ENCODE measurements around the gene CCDC40. TPM values are rescaled to one million over a fixed set of nuclear protein-coding genes. Genes with fewer than 3 reads are reported as not detected.

The CCDC40 gene
- total RNA-seq, 4 donors from 2014 or later: 6.7 to 17.3 (median 9.4) TPM

GRCh38 chr17:80061421-80061820, 25.0 kb downstream of the CCDC40 start:
- intact Hi-C loops (cut with DNase I): no loop called here

DNA sequence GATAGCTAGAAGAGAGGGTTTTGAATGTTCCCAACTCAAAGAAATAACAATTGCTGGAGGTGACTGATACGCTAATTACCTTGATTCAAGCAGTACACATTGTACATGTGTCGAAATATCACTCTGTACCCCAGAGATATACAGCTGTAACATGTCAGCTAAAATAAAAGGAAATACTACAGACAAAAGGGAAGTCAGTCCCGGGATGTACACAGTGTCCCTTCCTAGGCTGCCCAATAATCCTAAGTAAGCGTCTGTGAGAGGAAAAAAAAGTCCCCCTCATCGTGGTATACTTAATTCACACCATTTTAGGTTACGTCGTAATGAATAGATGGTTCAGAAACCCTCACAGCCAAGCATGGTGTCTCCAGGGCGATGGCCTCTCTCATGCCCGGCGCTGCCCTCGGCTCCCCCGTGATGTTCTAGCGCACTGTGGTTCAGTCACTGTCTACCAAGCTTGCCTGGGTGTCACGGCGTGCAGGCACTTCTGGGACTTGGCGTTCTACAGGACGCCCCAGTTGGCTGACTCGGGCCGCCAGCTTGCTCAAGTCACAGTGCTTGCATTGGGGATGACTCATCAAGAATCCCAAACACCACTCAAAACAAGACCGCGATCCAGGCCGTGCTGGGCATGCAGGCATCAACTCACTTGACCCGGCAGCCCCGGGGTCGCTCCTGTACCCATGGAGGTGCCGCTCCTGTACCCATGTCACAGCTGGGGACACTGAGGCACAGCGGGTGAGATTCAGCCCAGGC, 27.6 kb downstream of the CCDC40 start:
- Histone ChIP-seq H3K9me3 (no peaks in the 10 kb centered on the region), H3K36me3 (no peaks in the 10 kb centered on the region), H3K4me3 (replicated peaks in 1 of 3) (no peak overlapping the region), H3K27ac (no peak overlapping the region), H3K4me1 (peaks cover 0 to 9% of the 10 kb centered on the region in 2 donors), H3K27me3 (no peaks in the 10 kb centered on the region)
- WGBS, 2 donors: 85 to 93% methylated on average over 23 to 24 of the region's 27 CpGs
- TF ChIP-seq POLR2A (IDR thresholded peaks at IDR 0.05) (no peak), CTCF (IDR thresholded peaks at IDR 0.05) (no peak)
- intact Hi-C loops (cut with DNase I): no loop called here
- DNase-seq: peak; percentile 41 to 63

More at GRCh38 chr17:80061421-80061820, 25.0 kb downstream of the CCDC40 start:
- no peak overlapping the region for H3K4me3 ChIP-seq (replicated peaks in 1 of 3)
- H3K4me1 ChIP-seq: peaks cover 0 to 4% of the 10 kb centered on the region in 2 donors
- no peaks in the 10 kb centered on the region for H3K27me3 ChIP-seq
- no peaks in the 10 kb centered on the region for H3K9me3 ChIP-seq
- H3K27ac ChIP-seq: no peak overlapping the region
- WGBS, 2 donors: 95% methylated on average over 12 of the region's 12 CpGs
- no peak for DNase-seq
- TF ChIP-seq CTCF (IDR thresholded peaks at IDR 0.05): no peak
- no peak for TF ChIP-seq POLR2A (IDR thresholded peaks at IDR 0.05)
- H3K36me3 ChIP-seq: no peaks in the 10 kb centered on the region

GRCh38 chr17:80064696-80065095, 28.3 kb downstream of the CCDC40 start:
- intact Hi-C loops (cut with DNase I): no loop called here
- Histone ChIP-seq H3K9me3 (no peaks in the 10 kb centered on the region), H3K4me3 (replicated peaks in 1 of 3) (no peak overlapping the region), H3K27me3 (no peaks in the 10 kb centered on the region), H3K36me3 (no peaks in the 10 kb centered on the region), H3K4me1 (peaks cover 0 to 16% of the 10 kb centered on the region in 2 donors), H3K27ac (no peak overlapping the region)
- no peak for TF ChIP-seq POLR2A (IDR thresholded peaks at IDR 0.05)
- WGBS, 2 donors: 86 to 92% methylated on average over 8 of the region's 8 CpGs
- DNase-seq: no peak

GRCh38 chr17:80065478-80066170, 29.2 kb downstream of the CCDC40 start:
- TF ChIP-seq POLR2A (IDR thresholded peaks at IDR 0.05) (no peak), CTCF (IDR thresholded peaks at IDR 0.05) (no peak)
- WGBS, 2 donors: 80 to 85% methylated on average over 31 of the region's 32 CpGs
- no peaks in the 10 kb centered on the region for H3K27me3 ChIP-seq
- DNase-seq: no peak
- no peak overlapping the region for H3K4me3 ChIP-seq (replicated peaks in 1 of 3)
- peaks cover 0 to 25% of the 10 kb centered on the region in 2 donors for H3K4me1 ChIP-seq
- intact Hi-C loops (cut with DNase I): no loop called here
- H3K36me3 ChIP-seq: no peaks in the 10 kb centered on the region
- no peak overlapping the region for H3K27ac ChIP-seq
- no peaks in the 10 kb centered on the region for H3K9me3 ChIP-seq

DNA sequence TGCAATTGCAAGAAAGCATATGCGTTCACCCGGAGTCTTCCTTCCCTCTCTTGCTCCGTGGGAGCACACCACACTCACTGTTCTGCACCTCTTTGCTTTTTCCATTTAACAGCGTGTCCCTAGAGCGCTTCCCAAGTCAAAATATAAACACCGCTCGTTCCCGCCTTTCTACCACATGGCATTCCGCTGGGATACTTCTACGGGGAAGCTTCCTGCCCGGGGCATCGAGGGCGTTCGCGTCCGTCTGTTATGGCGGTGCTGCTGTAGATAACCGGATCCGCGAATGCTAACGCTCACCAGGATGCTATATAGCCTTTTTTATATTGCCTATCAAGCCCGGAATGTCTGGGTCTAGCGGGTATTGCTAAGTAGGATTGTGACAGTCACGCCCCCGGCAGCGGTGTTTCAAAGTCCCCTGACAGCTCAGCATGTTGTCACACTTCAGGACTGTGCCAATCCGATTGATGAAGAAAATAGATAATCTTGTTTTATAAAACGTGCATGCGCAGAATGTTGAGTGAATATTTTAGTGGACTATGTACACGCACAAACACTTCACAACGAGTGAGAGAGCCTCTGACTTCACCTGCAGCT, 31.0 kb downstream of the CCDC40 start:
- intact Hi-C loops (cut with DNase I): no loop called here
- H3K4me1 ChIP-seq: peaks cover 5 to 41% of the 10 kb centered on the region in 2 donors
- H3K9me3 ChIP-seq: no peaks in the 10 kb centered on the region
- TF ChIP-seq CTCF (IDR thresholded peaks at IDR 0.05) (no peak), POLR2A (IDR thresholded peaks at IDR 0.05) (no peak)
- no peak overlapping the region for H3K4me3 ChIP-seq (replicated peaks in 1 of 3)
- no peak for DNase-seq
- WGBS, 2 donors: 96% methylated on average over 31 of the region's 31 CpGs
- H3K27me3 ChIP-seq: no peaks in the 10 kb centered on the region
- H3K27ac ChIP-seq: no peak overlapping the region
- no peaks in the 10 kb centered on the region for H3K36me3 ChIP-seq

Measured in thyroid gland (tissue), 4 donors.